ENCODE data around the gene MYH8. TPM values are rescaled to one million over a fixed set of nuclear protein-coding genes. Genes with fewer than 3 reads are reported as not detected.

The MYH8 gene
- total RNA-seq (2016; rRNA removed; fragmentation: Illumina TruSeq; extraction: Trizol) = not detected in 2 replicates
- total RNA-seq (2016; cell fraction: cytosol; rRNA removed; fragmentation: Illumina TruSeq; extraction: Trizol; ENCODE audit: low read depth) = not detected in 2 replicates
- not detected in 2 replicates for total RNA-seq (2016; cell fraction: insoluble cytoplasmic fraction; rRNA removed; fragmentation: Illumina TruSeq; extraction: Trizol)
- not detected in 2 replicates for total RNA-seq (2016; cell fraction: membrane; rRNA removed; fragmentation: Illumina TruSeq; extraction: Trizol)
- total RNA-seq (2016; cell fraction: nucleus; rRNA removed; fragmentation: Illumina TruSeq; extraction: Trizol) = not detected in 2 replicates
- polyA plus RNA-seq (2011; rRNA removed) = not detected in 2 replicates
- not detected in 2 replicates for polyA plus RNA-seq (2011; cell fraction: cytosol; rRNA removed)
- not detected in 2 replicates for polyA plus RNA-seq (2011; cell fraction: nucleus; rRNA removed)
- not detected in 2 replicates for polyA plus RNA-seq (2012)
- not detected in 2 replicates for polyA plus RNA-seq (2016; cell fraction: cytosol; fragmentation: Illumina TruSeq; extraction: Trizol; ENCODE audit: low read depth)
- polyA plus RNA-seq (2016; cell fraction: insoluble cytoplasmic fraction; fragmentation: Illumina TruSeq; extraction: Trizol; ENCODE audit: low read depth) = not detected in 2 replicates
- not detected in 2 replicates for polyA plus RNA-seq (2016; cell fraction: membrane; fragmentation: Illumina TruSeq; extraction: Trizol; ENCODE audit: low read depth)
- not detected in 2 replicates for polyA plus RNA-seq (2016; cell fraction: nucleus; fragmentation: Illumina TruSeq; extraction: Trizol; ENCODE audit: insufficient read depth, low read depth)
- not detected in 2 replicates for polyA minus RNA-seq (2011; rRNA and poly(A)+ RNA removed; ENCODE audit: low replicate concordance)
- polyA minus RNA-seq (2011; cell fraction: cytosol; rRNA and poly(A)+ RNA removed) = not detected in 2 replicates
- not detected in 2 replicates for polyA minus RNA-seq (2011; cell fraction: nucleus; rRNA and poly(A)+ RNA removed)
- Bru-seq, nascent RNA = not detected
- BruChase-seq, experiment 1, labeled RNA remaining after a 6-hour chase = not detected
- BruChase-seq, experiment 2, labeled RNA remaining after a 2-hour chase = percentile 3 among the genes with signal in this experiment
- long read RNA-seq, experiment 1 = 0 reads
- long read RNA-seq, experiment 2 = 0 reads

DNA sequence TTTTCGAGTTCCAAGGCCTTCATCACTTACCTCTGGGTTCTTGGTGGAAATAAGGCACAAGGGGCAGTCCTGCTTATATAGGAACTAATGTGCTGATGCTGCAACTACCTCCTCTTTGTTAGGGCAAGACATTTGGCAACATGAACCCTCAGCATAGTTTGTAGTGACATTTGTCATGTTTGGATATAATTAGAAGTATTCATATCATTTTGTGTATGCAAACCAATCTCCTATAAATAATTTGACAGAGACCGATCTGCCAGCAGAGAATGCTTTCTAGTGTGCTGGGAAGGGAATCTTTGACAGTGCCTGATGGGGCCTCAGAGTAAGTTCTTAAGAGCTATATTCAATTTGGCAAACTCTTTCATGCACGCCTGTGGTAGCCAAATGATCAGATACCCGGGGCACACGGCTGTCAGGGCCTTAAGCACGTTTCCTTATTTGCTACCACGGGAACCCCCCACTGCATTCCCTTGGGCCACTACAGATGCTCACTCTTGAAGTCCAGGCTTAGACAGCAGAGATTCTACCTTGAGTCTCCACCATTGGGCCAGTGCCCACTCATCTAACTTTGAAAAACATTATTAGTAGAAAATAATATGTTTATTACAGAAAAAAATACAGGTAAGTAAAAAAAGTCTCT, at the start of gene MYH8:
Gene MYH8, minus strand, starts transcription at position 51 of the 643 bp plus-strand sequence. CDS start 1,723 bp downstream, outside the sequence.
- BruUV-seq (replicated peaks) = no TSS peak

More for the DNA sequence above, at the start of gene MYH8:
- in situ Hi-C loops (cut with HindIII; ENCODE audit: extremely low pct_ligation_motif_present, low pct_unique_long_range_greater_than_20kb) (no loop called here), intact Hi-C loops (cut with micrococcal nuclease; ENCODE audit: unreplicated experiment) (no loop called here)
- H3K9me3 ChIP-seq (ENCODE audit: low read length) = no peaks in the 10 kb centered on the region
- H3K27me3 ChIP-seq (ENCODE audit: control insufficient read depth in 1 of 2, insufficient read depth in 2 of 2, low read length in 2 of 2) = no peaks in the 10 kb centered on the region
- ChIA-PET CTCF (ENCODE audit: low intra/inter-chr PET ratio, low total read pairs) (no interaction called here), POLR2A (no interaction called here)
- no peak within 1 kb of the TSS for H2AFZ ChIP-seq (ENCODE audit: low read length)
- H3K36me3 ChIP-seq (replicated peaks in 1 of 2; ENCODE audit: control insufficient read depth in 1 of 2, insufficient read depth in 2 of 2, low read length in 2 of 2) = no peaks in the 10 kb centered on the region
- TF ChIP-seq ZNF768 (CRISPR knock-in tag; IDR thresholded peaks at IDR 0.05) = no peak
- no peak for TF ChIP-seq HNF4G (IDR thresholded peaks at IDR 0.05; ENCODE audit: borderline replicate concordance, low read depth, low read length)
- TF ChIP-seq HNF4G (CRISPR knock-in tag; IDR thresholded peaks at IDR 0.05; ENCODE audit: borderline replicate concordance, low read depth) = no peak
- TF ChIP-seq ZNF773 (CRISPR knock-in tag; IDR thresholded peaks at IDR 0.05; ENCODE audit: borderline replicate concordance) = no peak
- peak in 1 of 2 experiments; percentile 15; a peak in 1 of 4 replicates for TF ChIP-seq MAFK (conservative IDR thresholded peaks at IDR 0.05 in 1 of 2, IDR thresholded peaks at IDR 0.05 in 1 of 2; ENCODE audit: low read length in 2 of 2)
- no peak for TF ChIP-seq CBFB (CRISPR knock-in tag; IDR thresholded peaks at IDR 0.05)
- TF ChIP-seq MATR3 (CRISPR knock-in tag; IDR thresholded peaks at IDR 0.05) = no peak
- no peak for TF ChIP-seq ZNF782 (CRISPR knock-in tag; IDR thresholded peaks at IDR 0.05; ENCODE audit: borderline replicate concordance)
- no peak within 1 kb of the TSS for H3K27ac ChIP-seq (ENCODE audit: extremely low read length, insufficient read depth, low read length)
- no peak within 1 kb of the TSS for H3K9ac ChIP-seq (ENCODE audit: insufficient read depth, low read depth, low read length)
- ATAC-seq (no peak), FAIRE-seq (no peak), DNase-seq (ENCODE audit: low spot score) (no peak)
- no peak within 1 kb of the TSS for H3K4me3 ChIP-seq (replicated peaks in 1 of 3; ENCODE audit: insufficient read depth in 1 of 3, low read depth in 2 of 3, low read length in 3 of 3)
- H4K20me1 ChIP-seq (ENCODE audit: insufficient read depth, low read length) = no peaks in the 10 kb centered on the region
- no peaks in the 10 kb centered on the region for H3K79me2 ChIP-seq (ENCODE audit: insufficient read depth, low read length)
- H3K4me2 ChIP-seq (ENCODE audit: low read depth, low read length) = no peak within 1 kb of the TSS
- no peaks in the 10 kb centered on the region for H3K4me1 ChIP-seq (ENCODE audit: insufficient read depth, low read length)
- WGBS (ENCODE audit: low lambda C conversion rate) = 6% methylated on average over 7 of the region's 7 CpGs

All from HepG2 (cell line).